K562 (cell line): ENCODE measurements around the gene C1orf167. TPM values are rescaled to one million over a fixed set of nuclear protein-coding genes. Genes with fewer than 3 reads are reported as not detected.
A peak's percentile ranks its signal among the peaks of the same experiment; 100 is the strongest.

Experiments used
- ATF7 ChIP-seq: fragments of 450-650 bp; IDR thresholded peaks from 2 replicates; pipeline ENCODE4 v1.7.1; 2014; ENCODE audit warnings: mild to moderate bottlenecking, moderate library complexity
- CHD1 ChIP-seq: fragments of 200-600 bp; sonication (generic); IDR thresholded peaks from one replicate; pipeline ENCODE4 v1.6.1; 2012; ENCODE audit warnings: mild to moderate bottlenecking, moderate library complexity, low read length, inconsistent platforms
- DMBX1 ChIP-seq: fragments of 250-450 bp; sonication (Bioruptor Pico); IDR thresholded peaks from 2 replicates; pipeline ENCODE4 v1.8.0; 2022; ENCODE audit warnings: inconsistent platforms, mild to moderate bottlenecking, moderate library complexity, borderline replicate concordance
- FOXA3 ChIP-seq, 2 experiments: fragments of 450-650 bp in 1 of 2; sonication (generic) in 1 of 2; formaldehyde crosslinking; IDR thresholded peaks in 1 of 2; conservative IDR thresholded peaks in 1 of 2; 2 replicates each; pipeline versions ENCODE4 v1.4.0 to v1.8.0; 2020 to 2022; ENCODE audit warnings: mild to moderate bottlenecking in 2 of 2, missing genetic modification reagents in 1 of 2
- FOXJ2 ChIP-seq: fragments of 200-800 bp; sonication (Bioruptor generic); IDR thresholded peaks from 2 replicates; pipeline ENCODE4 v1.6.1; 2016; ENCODE audit warnings: missing genetic modification characterization, missing compliant biosample characterization
- HEY1 ChIP-seq: fragments of 250-450 bp; sonication (Bioruptor Pico); IDR thresholded peaks from 2 replicates; pipeline ENCODE4 v1.5.0; 2020; ENCODE audit warnings: mild to moderate bottlenecking, moderate library complexity, borderline replicate concordance
- HNRNPH1 ChIP-seq: fragments of 200-400 bp; formaldehyde crosslinking; optimal IDR thresholded peaks from 2 replicates; pipeline ENCODE3; 2017; ENCODE audit warnings: low read depth, mild to moderate bottlenecking, low read length, moderate library complexity
- IRF1 ChIP-seq: sonication (generic); formaldehyde crosslinking; IDR thresholded peaks from 2 replicates; pipeline ENCODE4 v1.8.0; 2022; ENCODE audit warnings: missing genetic modification reagents, mild to moderate bottlenecking, borderline replicate concordance
- KAT2B ChIP-seq: IDR thresholded peaks from one replicate; pipeline ENCODE4 v1.6.1; 2012; ENCODE audit warnings: low read depth, mild to moderate bottlenecking, control low read depth, inconsistent platforms, low read length, moderate library complexity
- MAFF ChIP-seq: IDR thresholded peaks from 2 replicates; pipeline ENCODE4 v1.6.1; 2012; ENCODE audit warnings: low read length, improper control_type of control experiment
- MTA2 ChIP-seq: fragments of 450-650 bp; IDR thresholded peaks from 2 replicates; pipeline ENCODE4 v1.6.1; 2016; ENCODE audit warnings: low read depth
- NKRF ChIP-seq: fragments of 450-650 bp; IDR thresholded peaks from 2 replicates; pipeline ENCODE4 v1.6.1; 2016; ENCODE audit warnings: borderline replicate concordance
- TCF3 ChIP-seq: sonication (generic); formaldehyde crosslinking; IDR thresholded peaks from 2 replicates; pipeline ENCODE4 v1.4.0; 2020; ENCODE audit warnings: mild to moderate bottlenecking, missing genetic modification reagents
- THRA ChIP-seq: fragments of 450-650 bp; IDR thresholded peaks from 2 replicates; pipeline ENCODE4 v1.6.1; 2017; ENCODE audit warnings: mild to moderate bottlenecking, moderate library complexity
- TRIM28 ChIP-seq: fragments of 450-650 bp; IDR thresholded peaks from 2 replicates; pipeline ENCODE4 v1.6.1; 2017
- ZNF398 ChIP-seq: fragments of 250-450 bp; sonication (Bioruptor Pico); IDR thresholded peaks from 2 replicates; pipeline ENCODE4 v1.8.0; 2021; ENCODE audit warnings: moderate library complexity, mild to moderate bottlenecking, inconsistent platforms
- ZNF668 ChIP-seq: fragments of 250-450 bp; sonication (Bioruptor Pico); IDR thresholded peaks from 2 replicates; pipeline ENCODE4 v1.8.0; 2022; ENCODE audit warnings: mild to moderate bottlenecking, inconsistent platforms
- ZSCAN32 ChIP-seq: fragments of 450-650 bp; formaldehyde crosslinking; IDR thresholded peaks from 2 replicates; pipeline ENCODE4 v1.4.0; 2020; ENCODE audit warnings: mild to moderate bottlenecking, moderate library complexity
- polyA plus RNA-seq, 8 experiments: library from polyadenylated mRNA; depleted of rRNA in 4 of 8; stranded (reverse) in 5 of 8; unstranded in 3 of 8; fragments of >200 nt; fragmentation: Nextera tagmentation in 2 of 8; fragmentation: Illumina TruSeq in 1 of 8; extraction: Ambion mirVana in 2 of 8; extraction: Trizol in 1 of 8; gene quantifications; 2 replicates each; pipeline versions ENCODE4 v1.2.1 to v1.2.3, GENCODE V29; 2011 to 2014; ENCODE audit warnings: inconsistent platforms in 1 of 8, missing spikeins in 1 of 8
- total RNA-seq, 7 experiments: library from RNA; depleted of rRNA in 6 of 7; stranded (reverse); fragments of >200 nt in 6 of 7; fragmentation: Illumina TruSeq in 2 of 7; extraction: Trizol in 2 of 7; gene quantifications; 2 replicates each; pipeline versions ENCODE4 v1.2.1 to v1.2.3, GENCODE V29; 2011 to 2021; ENCODE audit warnings: low replicate concordance in 1 of 7
- TF ChIP-seq, protein P1 (sequence below): fragments of 250-450 bp; sonication (Bioruptor Pico); IDR thresholded peaks from 2 replicates; pipeline ENCODE4 v1.8.0; 2022; ENCODE audit warnings: moderate library complexity, mild to moderate bottlenecking, inconsistent platforms

C1orf167 gene
- total and polyA plus RNA-seq, 9 of the 15 experiments (the other 6 are each of a cell fraction or from before 2014, with no cell fraction given), result 0.22 to 0.86 (median 0.31) TPM; not detected in 2

DNA sequence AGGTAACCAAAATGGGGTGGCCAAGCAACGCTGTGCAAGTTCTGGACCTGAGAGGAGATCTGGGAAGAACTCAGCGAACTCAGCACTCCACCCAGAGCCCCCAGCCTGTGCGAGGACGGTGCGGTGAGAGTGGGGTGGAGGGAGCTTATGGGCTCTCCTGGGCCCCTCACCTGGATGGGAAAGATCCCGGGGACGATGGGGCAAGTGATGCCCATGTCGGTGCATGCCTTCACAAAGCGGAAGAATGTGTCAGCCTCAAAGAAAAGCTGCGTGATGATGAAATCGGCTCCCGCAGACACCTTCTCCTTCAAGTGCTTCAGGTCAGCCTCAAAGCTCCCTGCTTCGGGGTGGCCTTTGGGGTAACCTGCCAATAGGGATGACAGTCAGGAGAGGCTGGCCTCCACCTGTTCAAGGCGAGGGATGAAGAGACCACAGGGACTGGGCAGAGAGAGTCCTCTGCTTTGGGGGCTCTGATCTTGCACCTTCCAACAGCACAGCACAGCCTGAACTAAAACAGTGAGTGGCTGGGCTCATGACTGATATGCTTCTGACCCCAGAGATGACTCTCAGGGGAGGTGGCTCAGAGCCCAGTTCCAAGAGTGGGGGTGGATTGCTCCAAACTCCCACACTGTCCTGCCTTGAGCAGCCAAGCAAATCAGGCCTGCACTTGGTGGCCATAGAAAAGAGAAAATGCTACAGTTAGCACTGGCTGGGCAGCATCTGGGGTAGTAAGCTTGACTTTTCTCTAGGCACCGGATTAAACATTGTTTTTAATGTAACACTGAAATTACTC is 34.2 kb downstream of the C1orf167 start (continued):
- TF ChIP-seq IRF1 (CRISPR knock-in tag) (no peak), MTA2 (0 out of 2 replicates have a peak, but pooled peaks have one; percentile 7), CHD1 (peak; percentile 90), FOXJ2 (no peak), ZNF668 (no peak; the same call in 1 of the 2 replicates), HNRNPH1 (no peak), NKRF (no peak), MAFF (no peak), THRA (no peak), KAT2B (no peak), TCF3 (CRISPR knock-in tag) (peak; percentile 63), HEY1 (CRISPR knock-in tag) (no peak), FOXA3 (CRISPR knock-in tag; conservative IDR thresholded peaks at IDR 0.05 in 1 of 2, IDR thresholded peaks at IDR 0.05 in 1 of 2) (peak in 1 of 2 experiments; percentile 58; a peak in 2 of 4 replicates), ZNF398 (CRISPR knock-in tag) (no peak), ZSCAN32 (CRISPR knock-in tag) (0 out of 2 replicates have a peak, but pooled peaks have one; percentile 39), TRIM28 (no peak), ATF7 (peak; percentile 23; the same call in 1 of the 2 replicates), DMBX1 (CRISPR knock-in tag) (peak; percentile 83; the same call in 1 of the 2 replicates)
- TF ChIP-seq, protein P1, sequence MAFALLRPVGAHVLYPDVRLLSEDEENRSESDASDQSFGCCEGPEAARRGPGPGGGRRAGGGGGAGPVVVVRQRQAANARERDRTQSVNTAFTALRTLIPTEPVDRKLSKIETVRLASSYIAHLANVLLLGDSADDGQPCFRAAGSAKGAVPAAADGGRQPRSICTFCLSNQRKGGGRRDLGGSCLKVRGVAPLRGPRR (CRISPR knock-in tag), result peak; percentile 30; the same call in 1 of the 2 replicates
